ENCODE results near the gene ZDHHC14.

DNA sequence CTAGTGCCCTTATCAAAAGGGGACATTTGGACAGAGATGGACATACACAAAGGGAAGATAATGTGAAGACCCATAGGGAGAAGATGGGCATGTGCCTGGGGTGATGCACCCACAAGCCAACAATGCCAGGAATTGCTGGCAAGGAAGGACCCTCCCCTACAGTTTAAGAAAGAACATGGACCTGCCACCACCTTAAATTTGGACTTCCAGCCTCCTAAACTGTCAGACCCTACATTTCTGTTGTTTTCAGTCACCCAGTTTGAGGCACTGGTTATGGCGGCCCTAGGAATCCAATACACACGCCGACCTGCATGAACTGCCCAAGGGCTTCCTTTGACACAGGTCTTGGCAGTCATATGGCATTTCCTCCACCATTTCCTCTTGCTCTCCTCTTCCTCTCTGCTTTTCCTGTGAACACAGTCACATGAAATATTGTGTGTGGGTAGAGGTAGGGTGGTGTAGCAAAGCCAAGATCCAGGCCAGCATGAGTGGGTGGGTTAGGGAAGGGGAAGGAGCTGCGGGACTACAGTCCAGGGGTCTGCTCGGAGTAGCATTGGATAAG lies 115.6 kb downstream of the ZDHHC14 start:
- no peak for TF ChIP-seq EZH2phosphoT487 (IDR thresholded peaks at IDR 0.05; ENCODE audit: unreplicated experiment)
- TF ChIP-seq, protein P1, sequence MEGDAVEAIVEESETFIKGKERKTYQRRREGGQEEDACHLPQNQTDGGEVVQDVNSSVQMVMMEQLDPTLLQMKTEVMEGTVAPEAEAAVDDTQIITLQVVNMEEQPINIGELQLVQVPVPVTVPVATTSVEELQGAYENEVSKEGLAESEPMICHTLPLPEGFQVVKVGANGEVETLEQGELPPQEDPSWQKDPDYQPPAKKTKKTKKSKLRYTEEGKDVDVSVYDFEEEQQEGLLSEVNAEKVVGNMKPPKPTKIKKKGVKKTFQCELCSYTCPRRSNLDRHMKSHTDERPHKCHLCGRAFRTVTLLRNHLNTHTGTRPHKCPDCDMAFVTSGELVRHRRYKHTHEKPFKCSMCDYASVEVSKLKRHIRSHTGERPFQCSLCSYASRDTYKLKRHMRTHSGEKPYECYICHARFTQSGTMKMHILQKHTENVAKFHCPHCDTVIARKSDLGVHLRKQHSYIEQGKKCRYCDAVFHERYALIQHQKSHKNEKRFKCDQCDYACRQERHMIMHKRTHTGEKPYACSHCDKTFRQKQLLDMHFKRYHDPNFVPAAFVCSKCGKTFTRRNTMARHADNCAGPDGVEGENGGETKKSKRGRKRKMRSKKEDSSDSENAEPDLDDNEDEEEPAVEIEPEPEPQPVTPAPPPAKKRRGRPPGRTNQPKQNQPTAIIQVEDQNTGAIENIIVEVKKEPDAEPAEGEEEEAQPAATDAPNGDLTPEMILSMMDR (conservative IDR thresholded peaks at IDR 0.05; ENCODE audit: low read depth in 2 of 2), result no peak
- TF ChIP-seq POLR2AphosphoS5 (IDR thresholded peaks at IDR 0.05; ENCODE audit: low read depth), result no peak
- no peak for TF ChIP-seq EZH2 (IDR thresholded peaks at IDR 0.05; ENCODE audit: low read depth, unreplicated experiment)
- no peak for TF ChIP-seq ZNF331 (CRISPR knock-in tag; IDR thresholded peaks at IDR 0.05; ENCODE audit: low read depth)
- TF ChIP-seq CREB1 (CRISPR knock-in tag; IDR thresholded peaks at IDR 0.05; ENCODE audit: low read depth), result no peak
- TF ChIP-seq, protein P2, sequence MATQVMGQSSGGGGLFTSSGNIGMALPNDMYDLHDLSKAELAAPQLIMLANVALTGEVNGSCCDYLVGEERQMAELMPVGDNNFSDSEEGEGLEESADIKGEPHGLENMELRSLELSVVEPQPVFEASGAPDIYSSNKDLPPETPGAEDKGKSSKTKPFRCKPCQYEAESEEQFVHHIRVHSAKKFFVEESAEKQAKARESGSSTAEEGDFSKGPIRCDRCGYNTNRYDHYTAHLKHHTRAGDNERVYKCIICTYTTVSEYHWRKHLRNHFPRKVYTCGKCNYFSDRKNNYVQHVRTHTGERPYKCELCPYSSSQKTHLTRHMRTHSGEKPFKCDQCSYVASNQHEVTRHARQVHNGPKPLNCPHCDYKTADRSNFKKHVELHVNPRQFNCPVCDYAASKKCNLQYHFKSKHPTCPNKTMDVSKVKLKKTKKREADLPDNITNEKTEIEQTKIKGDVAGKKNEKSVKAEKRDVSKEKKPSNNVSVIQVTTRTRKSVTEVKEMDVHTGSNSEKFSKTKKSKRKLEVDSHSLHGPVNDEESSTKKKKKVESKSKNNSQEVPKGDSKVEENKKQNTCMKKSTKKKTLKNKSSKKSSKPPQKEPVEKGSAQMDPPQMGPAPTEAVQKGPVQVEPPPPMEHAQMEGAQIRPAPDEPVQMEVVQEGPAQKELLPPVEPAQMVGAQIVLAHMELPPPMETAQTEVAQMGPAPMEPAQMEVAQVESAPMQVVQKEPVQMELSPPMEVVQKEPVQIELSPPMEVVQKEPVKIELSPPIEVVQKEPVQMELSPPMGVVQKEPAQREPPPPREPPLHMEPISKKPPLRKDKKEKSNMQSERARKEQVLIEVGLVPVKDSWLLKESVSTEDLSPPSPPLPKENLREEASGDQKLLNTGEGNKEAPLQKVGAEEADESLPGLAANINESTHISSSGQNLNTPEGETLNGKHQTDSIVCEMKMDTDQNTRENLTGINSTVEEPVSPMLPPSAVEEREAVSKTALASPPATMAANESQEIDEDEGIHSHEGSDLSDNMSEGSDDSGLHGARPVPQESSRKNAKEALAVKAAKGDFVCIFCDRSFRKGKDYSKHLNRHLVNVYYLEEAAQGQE (IDR thresholded peaks at IDR 0.05; ENCODE audit: unreplicated experiment), result no peak
- no peak for TF ChIP-seq ZNF114 (CRISPR knock-in tag; IDR thresholded peaks at IDR 0.05)
- TF ChIP-seq, protein P3, sequence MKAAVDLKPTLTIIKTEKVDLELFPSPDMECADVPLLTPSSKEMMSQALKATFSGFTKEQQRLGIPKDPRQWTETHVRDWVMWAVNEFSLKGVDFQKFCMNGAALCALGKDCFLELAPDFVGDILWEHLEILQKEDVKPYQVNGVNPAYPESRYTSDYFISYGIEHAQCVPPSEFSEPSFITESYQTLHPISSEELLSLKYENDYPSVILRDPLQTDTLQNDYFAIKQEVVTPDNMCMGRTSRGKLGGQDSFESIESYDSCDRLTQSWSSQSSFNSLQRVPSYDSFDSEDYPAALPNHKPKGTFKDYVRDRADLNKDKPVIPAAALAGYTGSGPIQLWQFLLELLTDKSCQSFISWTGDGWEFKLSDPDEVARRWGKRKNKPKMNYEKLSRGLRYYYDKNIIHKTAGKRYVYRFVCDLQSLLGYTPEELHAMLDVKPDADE (IDR thresholded peaks at IDR 0.05), result no peak
- TF ChIP-seq JUNB (IDR thresholded peaks at IDR 0.05; ENCODE audit: unreplicated experiment), result no peak
- TF ChIP-seq NANOG (IDR thresholded peaks at IDR 0.05; ENCODE audit: borderline replicate concordance), result no peak
- TF ChIP-seq, protein P4, sequence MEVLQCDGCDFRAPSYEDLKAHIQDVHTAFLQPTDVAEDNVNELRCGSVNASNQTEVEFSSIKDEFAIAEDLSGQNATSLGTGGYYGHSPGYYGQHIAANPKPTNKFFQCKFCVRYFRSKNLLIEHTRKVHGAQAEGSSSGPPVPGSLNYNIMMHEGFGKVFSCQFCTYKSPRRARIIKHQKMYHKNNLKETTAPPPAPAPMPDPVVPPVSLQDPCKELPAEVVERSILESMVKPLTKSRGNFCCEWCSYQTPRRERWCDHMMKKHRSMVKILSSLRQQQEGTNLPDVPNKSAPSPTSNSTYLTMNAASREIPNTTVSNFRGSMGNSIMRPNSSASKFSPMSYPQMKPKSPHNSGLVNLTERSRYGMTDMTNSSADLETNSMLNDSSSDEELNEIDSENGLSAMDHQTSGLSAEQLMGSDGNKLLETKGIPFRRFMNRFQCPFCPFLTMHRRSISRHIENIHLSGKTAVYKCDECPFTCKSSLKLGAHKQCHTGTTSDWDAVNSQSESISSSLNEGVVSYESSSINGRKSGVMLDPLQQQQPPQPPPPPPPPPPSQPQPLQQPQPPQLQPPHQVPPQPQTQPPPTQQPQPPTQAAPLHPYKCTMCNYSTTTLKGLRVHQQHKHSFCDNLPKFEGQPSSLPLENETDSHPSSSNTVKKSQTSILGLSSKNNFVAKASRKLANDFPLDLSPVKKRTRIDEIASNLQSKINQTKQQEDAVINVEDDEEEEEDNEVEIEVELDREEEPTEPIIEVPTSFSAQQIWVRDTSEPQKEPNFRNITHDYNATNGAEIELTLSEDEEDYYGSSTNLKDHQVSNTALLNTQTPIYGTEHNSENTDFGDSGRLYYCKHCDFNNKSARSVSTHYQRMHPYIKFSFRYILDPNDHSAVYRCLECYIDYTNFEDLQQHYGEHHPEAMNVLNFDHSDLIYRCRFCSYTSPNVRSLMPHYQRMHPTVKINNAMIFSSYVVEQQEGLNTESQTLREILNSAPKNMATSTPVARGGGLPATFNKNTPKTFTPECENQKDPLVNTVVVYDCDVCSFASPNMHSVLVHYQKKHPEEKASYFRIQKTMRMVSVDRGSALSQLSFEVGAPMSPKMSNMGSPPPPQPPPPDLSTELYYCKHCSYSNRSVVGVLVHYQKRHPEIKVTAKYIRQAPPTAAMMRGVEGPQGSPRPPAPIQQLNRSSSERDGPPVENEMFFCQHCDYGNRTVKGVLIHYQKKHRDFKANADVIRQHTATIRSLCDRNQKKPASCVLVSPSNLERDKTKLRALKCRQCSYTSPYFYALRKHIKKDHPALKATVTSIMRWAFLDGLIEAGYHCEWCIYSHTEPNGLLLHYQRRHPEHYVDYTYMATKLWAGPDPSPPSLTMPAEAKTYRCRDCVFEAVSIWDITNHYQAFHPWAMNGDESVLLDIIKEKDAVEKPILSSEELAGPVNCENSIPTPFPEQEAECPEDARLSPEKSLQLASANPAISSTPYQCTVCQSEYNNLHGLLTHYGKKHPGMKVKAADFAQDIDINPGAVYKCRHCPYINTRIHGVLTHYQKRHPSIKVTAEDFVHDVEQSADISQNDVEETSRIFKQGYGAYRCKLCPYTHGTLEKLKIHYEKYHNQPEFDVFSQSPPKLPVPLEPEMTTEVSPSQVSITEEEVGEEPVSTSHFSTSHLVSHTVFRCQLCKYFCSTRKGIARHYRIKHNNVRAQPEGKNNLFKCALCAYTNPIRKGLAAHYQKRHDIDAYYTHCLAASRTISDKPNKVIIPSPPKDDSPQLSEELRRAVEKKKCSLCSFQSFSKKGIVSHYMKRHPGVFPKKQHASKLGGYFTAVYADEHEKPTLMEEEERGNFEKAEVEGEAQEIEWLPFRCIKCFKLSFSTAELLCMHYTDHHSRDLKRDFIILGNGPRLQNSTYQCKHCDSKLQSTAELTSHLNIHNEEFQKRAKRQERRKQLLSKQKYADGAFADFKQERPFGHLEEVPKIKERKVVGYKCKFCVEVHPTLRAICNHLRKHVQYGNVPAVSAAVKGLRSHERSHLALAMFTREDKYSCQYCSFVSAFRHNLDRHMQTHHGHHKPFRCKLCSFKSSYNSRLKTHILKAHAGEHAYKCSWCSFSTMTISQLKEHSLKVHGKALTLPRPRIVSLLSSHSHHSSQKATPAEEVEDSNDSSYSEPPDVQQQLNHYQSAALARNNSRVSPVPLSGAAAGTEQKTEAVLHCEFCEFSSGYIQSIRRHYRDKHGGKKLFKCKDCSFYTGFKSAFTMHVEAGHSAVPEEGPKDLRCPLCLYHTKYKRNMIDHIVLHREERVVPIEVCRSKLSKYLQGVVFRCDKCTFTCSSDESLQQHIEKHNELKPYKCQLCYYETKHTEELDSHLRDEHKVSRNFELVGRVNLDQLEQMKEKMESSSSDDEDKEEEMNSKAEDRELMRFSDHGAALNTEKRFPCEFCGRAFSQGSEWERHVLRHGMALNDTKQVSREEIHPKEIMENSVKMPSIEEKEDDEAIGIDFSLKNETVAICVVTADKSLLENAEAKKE (CRISPR knock-in tag; IDR thresholded peaks at IDR 0.05), result no peak
- TF ChIP-seq STAT1 (IDR thresholded peaks at IDR 0.05; ENCODE audit: unreplicated experiment), result no peak
